Measurements from ENCODE around the gene RPS19BP1.

DNA sequence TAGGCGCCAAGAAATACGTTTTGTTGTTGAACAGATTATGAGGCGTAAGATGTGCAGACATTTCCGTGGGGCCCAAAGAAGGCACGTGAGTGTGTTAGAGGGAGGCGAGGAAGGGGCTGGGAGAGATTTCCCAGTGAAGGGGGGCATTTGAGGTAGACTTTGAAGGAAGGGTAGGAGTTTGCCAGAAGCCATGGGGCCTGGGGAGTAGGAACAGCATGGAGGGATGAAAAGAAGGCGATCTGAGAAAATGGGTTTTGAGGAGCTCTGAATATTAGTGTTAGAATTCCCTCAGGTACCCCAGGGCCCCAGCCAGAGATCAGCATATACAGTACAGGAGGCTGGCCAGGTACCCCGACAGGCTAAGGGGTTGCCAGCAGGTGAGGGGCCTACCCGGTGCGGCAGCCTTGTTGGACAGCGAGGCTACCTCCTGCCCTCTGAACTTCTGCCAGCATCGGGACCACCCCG, 30.9 kb downstream of the RPS19BP1 start:
- TF ChIP-seq TAF1 (IDR thresholded peaks at IDR 0.05; ENCODE audit: low read depth) = no peak
- TF ChIP-seq CEBPB (IDR thresholded peaks at IDR 0.05) = no peak
